GM12878 (cell line): ENCODE results near the gene FOXL3. TPM values are rescaled to one million over a fixed set of nuclear protein-coding genes. Genes with fewer than 3 reads are reported as not detected.

Experiments
- ATAC-seq: fragments of 200-7000 bp; cut with Tn5 transposase; 3 replicates; pipeline ENCODE4 v1.9.1; 2020; ENCODE audit warnings: mild to moderate bottlenecking, moderate library complexity
- BruUV-seq: library from RNA; stranded (reverse); fragments of 400-500 nt; replicated peaks from 2 replicates; lab custom pipeline; 2021; lab: Mats Ljungman, UMichigan
- CTCF ChIA-PET: fragments of 300-600 bp; sonication (Branson Sonifier 250); formaldehyde crosslinking; extraction: SDS; loops from one replicate; lab custom pipeline; 2021; ENCODE audit warnings: inconsistent platforms; lab: Yijun Ruan, JAX
- POLR2A ChIA-PET: fragments of 350-600 bp; formaldehyde crosslinking; extraction: SDS; loops from one replicate; lab custom pipeline; 2021; ENCODE audit warnings: inconsistent platforms; lab: Charles Lee
- RAD21 ChIA-PET: fragments of 300-600 bp; sonication (Branson Sonifier 250); formaldehyde crosslinking; loops from one replicate; lab custom pipeline; 2023; ENCODE audit warnings: antibody characterized with exemption; ENCODE audit not compliant: unreplicated experiment; lab: Charles Lee
- SMC1A ChIA-PET: fragments of 300-600 bp; sonication (Branson Sonifier 250); formaldehyde crosslinking; loops from one replicate; lab custom pipeline; 2023; ENCODE audit not compliant: unreplicated experiment, uncharacterized antibody; lab: Charles Lee
- DNase-seq: peaks from one replicate; pipeline ENCODE4 v3.0.0-alpha.2; 2011; ENCODE audit warnings: low read depth, low spot score
- FAIRE-seq: peaks from 3 replicates; lab custom pipeline; 2011; peaks lifted over from hg19 to GRCh38; lab: Jason Lieb, UNC
- H2AFZ ChIP-seq: 2 replicates; pipeline ENCODE4 v1.6.0; 2011; ENCODE audit warnings: low read depth, low read length, control low read depth; ENCODE audit not compliant: control insufficient read depth
- H3K27ac ChIP-seq: 2 replicates; pipeline ENCODE4 v1.5.1; 2011; ENCODE audit warnings: control low read depth; ENCODE audit not compliant: control insufficient read depth, insufficient read depth
- H3K27me3 ChIP-seq, 2 experiments: replicated peaks in 1 of 2; 2 replicates each; pipeline versions ENCODE4 v1.6.0 to v1.6.1; 2011; ENCODE audit warnings: low read length in 1 of 2; ENCODE audit not compliant: control insufficient read depth in 2 of 2, insufficient read depth in 2 of 2
- H3K36me3 ChIP-seq, 2 experiments: 2 replicates each; pipeline ENCODE4 v1.5.1; 2011; ENCODE audit warnings: low read length in 1 of 2; ENCODE audit not compliant: control insufficient read depth in 2 of 2, insufficient read depth in 2 of 2
- H3K4me1 ChIP-seq: 2 replicates; pipeline ENCODE4 v1.6.1; 2011; ENCODE audit warnings: mild to moderate bottlenecking, low read length, moderate library complexity, mixed read lengths; ENCODE audit not compliant: control insufficient read depth, insufficient read depth
- H3K4me2 ChIP-seq: 2 replicates; pipeline ENCODE4 v1.6.0; 2011; ENCODE audit warnings: control low read depth; ENCODE audit not compliant: control insufficient read depth, insufficient read depth
- H3K4me3 ChIP-seq: fragments of 200-600 bp; sonication (generic); 2 replicates; pipeline ENCODE4 v1.5.1; 2016
- H3K79me2 ChIP-seq: 2 replicates; pipeline ENCODE4 v1.6.0; 2011; ENCODE audit warnings: low read length; ENCODE audit not compliant: control insufficient read depth, insufficient read depth
- H3K9ac ChIP-seq: 2 replicates; pipeline ENCODE4 v1.8.0; 2011; ENCODE audit warnings: low read length, control low read depth, mixed read lengths; ENCODE audit not compliant: control insufficient read depth, insufficient read depth
- H3K9me3 ChIP-seq: replicated peaks from 3 replicates; pipeline ENCODE4 v1.5.1; 2011; ENCODE audit warnings: mild to moderate bottlenecking, low read length; ENCODE audit not compliant: control insufficient read depth, insufficient read depth
- H4K20me1 ChIP-seq: 2 replicates; pipeline ENCODE4 v1.6.0; 2011; ENCODE audit not compliant: control insufficient read depth, insufficient read depth
- ATF3 ChIP-seq: IDR thresholded peaks from 2 replicates; pipeline ENCODE4 v1.6.1; 2011; ENCODE audit warnings: low read depth, mild to moderate bottlenecking, low read length, moderate library complexity, borderline replicate concordance; ENCODE audit errors: extremely low read depth
- ELK1 ChIP-seq: IDR thresholded peaks from 2 replicates; pipeline ENCODE4 v1.6.1; 2012; ENCODE audit warnings: low read depth, low read length, improper control_type of control experiment
- ETV6 ChIP-seq, 2 experiments: fragments of 450-650 bp in 1 of 2; IDR thresholded peaks in 1 of 2; conservative IDR thresholded peaks in 1 of 2; 2 replicates each; pipeline ENCODE4 v1.6.1; 2014; ENCODE audit warnings: antibody characterized with exemption in 1 of 2, borderline replicate concordance in 1 of 2, low read depth in 1 of 2, mild to moderate bottlenecking in 1 of 2, moderate library complexity in 1 of 2
- POLR2AphosphoS2 ChIP-seq: IDR thresholded peaks from 2 replicates; pipeline ENCODE4 v1.6.1; 2011; ENCODE audit warnings: low read depth, mild to moderate bottlenecking, low read length, improper control_type of control experiment, moderate library complexity
- RAD51 ChIP-seq: fragments of 450-650 bp; IDR thresholded peaks from 2 replicates; pipeline ENCODE4 v1.6.1; 2016; ENCODE audit warnings: moderate library complexity, mild to moderate bottlenecking, inconsistent platforms
- ZBTB40 ChIP-seq: fragments of 450-650 bp; IDR thresholded peaks from 2 replicates; pipeline ENCODE4 v1.6.1; 2016; ENCODE audit warnings: mild to moderate bottlenecking, moderate library complexity, borderline replicate concordance
- ZNF592 ChIP-seq: fragments of 450-650 bp; IDR thresholded peaks from 2 replicates; pipeline ENCODE4 v1.6.1; 2017; ENCODE audit warnings: mild to moderate bottlenecking, moderate library complexity
- ZNF622 ChIP-seq: fragments of 450-650 bp; IDR thresholded peaks from 2 replicates; pipeline ENCODE4 v1.6.1; 2017; ENCODE audit warnings: mild to moderate bottlenecking, inconsistent platforms
- WGBS: methylation state at CpG from one replicate; pipeline ENCODE4 v1.1.6; 2016; ENCODE audit warnings: low lambda C conversion rate; ENCODE audit not compliant: insufficient replicate concordance, insufficient coverage; ENCODE audit errors: missing lambda C conversion rate; 5-methylcytosine and 5-hydroxymethylcytosine counted together
- in situ Hi-C: fragments of 300-500 bp; cut with MboI; formaldehyde crosslinking; loops from 9 replicates; pipeline ENCODE4 v1.14.3; 2018; ENCODE audit warnings: mixed read lengths
- intact Hi-C: fragments of 100-400 bp; cut with micrococcal nuclease; formaldehyde crosslinking; loops from one replicate; pipeline ENCODE4 v1.14.2; 2022; ENCODE audit not compliant: unreplicated experiment
- polyA plus RNA-seq, 11 experiments: library from polyadenylated mRNA; depleted of rRNA in 4 of 11; unstranded in 6 of 11; stranded (reverse) in 5 of 11; fragments of >200 nt; fragmentation: Nextera tagmentation in 4 of 11; fragmentation: Illumina TruSeq in 1 of 11; extraction: Ambion mirVana in 4 of 11; extraction: Trizol in 1 of 11; gene quantifications; 1 replicate in 1 of 11; 2 replicates in 10 of 11; pipeline versions ENCODE4 v1.2.1 to v1.2.3, GENCODE V29; 2011 to 2016; ENCODE audit warnings: inconsistent platforms in 2 of 11, missing spikeins in 2 of 11, low read depth in 1 of 11
- total RNA-seq, 4 experiments: library from RNA; depleted of rRNA in 3 of 4; stranded (reverse); fragments of >200 nt in 3 of 4; fragmentation: Illumina TruSeq in 1 of 4; extraction: Trizol in 1 of 4; gene quantifications; 2 replicates each; pipeline versions ENCODE4 v1.2.1 to v1.2.3, GENCODE V29; 2013 to 2021

FOXL3 gene
- total and polyA plus RNA-seq, 10 of the 15 experiments (the other 5 are each of a cell fraction or from before 2014, with no cell fraction given) = not detected

- TF ChIP-seq ZBTB40 = no peak
Measured at GRCh38 chr7:303884-304573, 14.1 kb downstream of the FOXL3 start (continued).

GRCh38 chr7:304574-305409, 14.8 kb downstream of the FOXL3 start:
- no peaks in the 10 kb centered on the region for H3K27me3 ChIP-seq
- H4K20me1 ChIP-seq = no peaks in the 10 kb centered on the region
- ChIA-PET CTCF (no interaction called here), SMC1A (no interaction called here), RAD21 (no interaction called here), POLR2A (no interaction called here)
- intact Hi-C loops = no loop called here
- H3K27ac ChIP-seq = no peak overlapping the region
- FAIRE-seq (no peak), ATAC-seq (no peak), DNase-seq (no peak)
- 56% methylated on average over 19 of the region's 19 CpGs for WGBS
- no peaks in the 10 kb centered on the region for H3K36me3 ChIP-seq
- BruUV-seq = no TSS peak
- H3K4me3 ChIP-seq = no peak overlapping the region
- H3K9me3 ChIP-seq = no peaks in the 10 kb centered on the region; the same call in 2 of the 3 replicates
- no peaks in the 10 kb centered on the region for H3K79me2 ChIP-seq
- H3K9ac ChIP-seq = no peak overlapping the region
- H3K4me1 ChIP-seq = no peaks in the 10 kb centered on the region
- in situ Hi-C loops = no loop called here
- no peak overlapping the region for H3K4me2 ChIP-seq
- H2AFZ ChIP-seq = no peak overlapping the region
- TF ChIP-seq ETV6 (conservative IDR thresholded peaks at IDR 0.05 in 1 of 2, IDR thresholded peaks at IDR 0.05 in 1 of 2; ENCODE audit: borderline replicate concordance in 1 of 2, low read depth in 1 of 2) = no peak
- TF ChIP-seq POLR2AphosphoS2 = no peak
- no peak for TF ChIP-seq ELK1
- no peak for TF ChIP-seq ATF3
- no peak for TF ChIP-seq RAD51
- no peak for TF ChIP-seq ZNF622
- TF ChIP-seq ZNF592 = no peak
